WTC11 (cell line): Measurements from ENCODE around the gene AP1S1. TPM values are rescaled to one million over a fixed set of nuclear protein-coding genes. Genes with fewer than 3 reads are reported as not detected.
"Not testable (repeated sequence)": the region's sequence is repeated elsewhere in the genome, so short reads cannot be mapped to it uniquely, and the experiment has no call there.

Source experiments
- ATAC-seq: fragments of 200-7000 bp; cut with Tn5 transposase; 2 replicates; pipeline ENCODE4 v1.10.0; 2021; ENCODE audit warnings: mild to moderate bottlenecking, moderate library complexity
- CTCF ChIA-PET: fragments of 300-600 bp; sonication (Branson Sonifier 250); formaldehyde crosslinking; loops from one replicate; lab custom pipeline; 2021; ENCODE audit warnings: antibody characterized with exemption; lab: Charles Lee
- POLR2A ChIA-PET: fragments of 350-600 bp; sonication (Branson Sonifier 250); formaldehyde crosslinking; loops from one replicate; lab custom pipeline; 2021; ENCODE audit warnings: antibody characterized with exemption; lab: Charles Lee
- DNase-seq: peaks from one replicate; pipeline ENCODE4 v3.0.0; 2021; ENCODE audit warnings: low spot score
- H3K27ac Mint-ChIP-seq: 2 replicates; pipeline ENCODE4 v1.8.0; 2021; ENCODE audit warnings: mixed read lengths
- H3K27me3 Mint-ChIP-seq: 2 replicates; pipeline ENCODE4 v1.8.0; 2021; ENCODE audit warnings: low read depth, mild to moderate bottlenecking, moderate library complexity, mixed read lengths
- H3K36me3 Mint-ChIP-seq: 2 replicates; pipeline ENCODE4 v1.8.0; 2021; ENCODE audit warnings: mixed read lengths
- H3K4me1 Mint-ChIP-seq: 2 replicates; pipeline ENCODE4 v1.8.0; 2022; ENCODE audit warnings: mixed read lengths
- H3K4me3 Mint-ChIP-seq: 2 replicates; pipeline ENCODE4 v1.8.0; 2021; ENCODE audit warnings: mild to moderate bottlenecking, moderate library complexity, mixed read lengths
- H3K9me3 Mint-ChIP-seq: 2 replicates; pipeline ENCODE4 v1.8.0; 2021; ENCODE audit warnings: mixed read lengths
- AFF4 ChIP-seq: sonication (generic); formaldehyde crosslinking; IDR thresholded peaks from 2 replicates; pipeline ENCODE4 v1.8.1; 2023; ENCODE audit warnings: mild to moderate bottlenecking, missing genetic modification reagents, borderline replicate concordance
- ATF1 ChIP-seq: sonication (generic); formaldehyde crosslinking; IDR thresholded peaks from 2 replicates; pipeline ENCODE4 v1.8.1; 2023; ENCODE audit warnings: mild to moderate bottlenecking, moderate library complexity, missing genetic modification reagents
- CDX4 ChIP-seq: fragments of 250-450 bp; sonication (Bioruptor Pico); IDR thresholded peaks from 2 replicates; pipeline ENCODE4 v1.9.0; 2021; ENCODE audit warnings: moderate library complexity, mild to moderate bottlenecking, inconsistent platforms, borderline replicate concordance
- EMX1 ChIP-seq: fragments of 250-450 bp; sonication (Bioruptor Pico); IDR thresholded peaks from 2 replicates; pipeline ENCODE4 v1.8.0; 2021; ENCODE audit warnings: mild to moderate bottlenecking
- FOXP1 ChIP-seq: sonication (generic); formaldehyde crosslinking; IDR thresholded peaks from 2 replicates; pipeline ENCODE4 v1.8.0; 2022; ENCODE audit warnings: missing genetic modification reagents, mild to moderate bottlenecking, moderate library complexity, borderline replicate concordance
- IRF1 ChIP-seq: sonication (generic); formaldehyde crosslinking; IDR thresholded peaks from 2 replicates; pipeline ENCODE4 v1.8.0; 2023; ENCODE audit warnings: missing genetic modification reagents
- MXD4 ChIP-seq: fragments of 250-450 bp; sonication (Bioruptor Pico); IDR thresholded peaks from 2 replicates; pipeline ENCODE4 v1.8.0; 2021; ENCODE audit warnings: mild to moderate bottlenecking, moderate library complexity, borderline replicate concordance
- NFE2L1 ChIP-seq: sonication (generic); formaldehyde crosslinking; IDR thresholded peaks from 2 replicates; pipeline ENCODE4 v1.8.1; 2023; ENCODE audit warnings: missing genetic modification reagents
- SP1 ChIP-seq: sonication (generic); formaldehyde crosslinking; conservative IDR thresholded peaks from 2 replicates; pipeline ENCODE4 v1.8.1; 2022; ENCODE audit warnings: missing genetic modification reagents
- TEAD1 ChIP-seq: sonication (generic); formaldehyde crosslinking; IDR thresholded peaks from 2 replicates; pipeline ENCODE4 v1.8.0; 2022; ENCODE audit warnings: mild to moderate bottlenecking, missing genetic modification reagents
- TP53 ChIP-seq: sonication (generic); formaldehyde crosslinking; IDR thresholded peaks from 2 replicates; pipeline ENCODE4 v1.8.1; 2023; ENCODE audit warnings: mild to moderate bottlenecking, missing genetic modification reagents
- ZNF121 ChIP-seq: sonication (generic); formaldehyde crosslinking; IDR thresholded peaks from 2 replicates; pipeline ENCODE4 v1.8.0; 2023; ENCODE audit warnings: missing genetic modification reagents
- ZNF423 ChIP-seq: fragments of 250-450 bp; sonication (Bioruptor Pico); IDR thresholded peaks from 2 replicates; pipeline ENCODE4 v2.1.2; 2022; ENCODE audit warnings: mild to moderate bottlenecking, moderate library complexity
- ZSCAN18 ChIP-seq: fragments of 250-450 bp; sonication (Bioruptor Pico); IDR thresholded peaks from 2 replicates; pipeline ENCODE4 v2.1.2; 2022; ENCODE audit warnings: mild to moderate bottlenecking, moderate library complexity
- total RNA-seq: library from RNA; stranded (reverse); gene quantifications from 3 replicates; pipeline ENCODE4 v1.2.3, GENCODE V29; 2021
- TF ChIP-seq, protein P1 (sequence below): sonication (generic); formaldehyde crosslinking; IDR thresholded peaks from 2 replicates; pipeline ENCODE4 v1.8.1; 2023; ENCODE audit warnings: mild to moderate bottlenecking, moderate library complexity, missing genetic modification reagents
- TF ChIP-seq, protein P2 (sequence below): sonication (generic); formaldehyde crosslinking; IDR thresholded peaks from 2 replicates; pipeline ENCODE4 v1.8.1; 2022; ENCODE audit warnings: mild to moderate bottlenecking, missing genetic modification reagents, moderate library complexity, borderline replicate concordance
- TF ChIP-seq, protein P3 (sequence below): sonication (generic); formaldehyde crosslinking; IDR thresholded peaks from 2 replicates; pipeline ENCODE4 v1.8.1; 2022; ENCODE audit warnings: missing genetic modification reagents, borderline replicate concordance

Gene AP1S1
- total RNA-seq, 1 experiment from 2014 or later, result 60.7 TPM

DNA sequence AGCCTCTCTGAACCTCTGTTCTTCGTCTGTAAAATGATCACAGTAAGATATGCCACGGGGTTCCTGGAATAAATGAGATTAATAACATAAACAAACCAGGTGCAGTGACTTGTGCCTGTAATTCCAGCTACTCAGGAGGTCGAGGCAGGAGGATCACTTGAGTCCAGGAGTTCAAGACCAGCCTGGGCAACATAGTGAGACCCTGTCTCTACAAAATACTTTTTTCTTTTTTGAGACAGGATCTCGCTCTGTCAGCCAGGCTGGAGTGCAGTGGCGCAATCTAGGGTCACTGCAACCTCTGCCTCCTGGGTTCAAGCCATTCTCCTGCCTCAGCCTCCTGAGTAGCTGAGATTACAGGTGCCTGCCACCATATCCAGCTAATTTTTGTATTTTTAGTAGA, 49.0 kb upstream of the AP1S1 start:
- H3K36me3 Mint-ChIP-seq, H3K9me3 Mint-ChIP-seq, ATAC-seq, H3K4me3 Mint-ChIP-seq, H3K27me3 Mint-ChIP-seq, DNase-seq, H3K27ac Mint-ChIP-seq: not testable (repeated sequence)
- ChIA-PET CTCF (interaction anchor here (0.6 to 2.1 kb wide), 3 partner anchors 39 to 204 kb away, joined by 3 to 6 read pairs (median 3); no protein-coding TSS in a partner anchor), POLR2A (interaction anchor here (0.6 to 1.2 kb wide), 2 partner anchors 8 to 39 kb away, joined by 3 read pairs; no protein-coding TSS in a partner anchor)
- peaks cover 23% of the 10 kb centered on the region for H3K4me1 Mint-ChIP-seq
- TF ChIP-seq ZNF121 (CRISPR knock-in tag), result peak; percentile 69

DNA sequence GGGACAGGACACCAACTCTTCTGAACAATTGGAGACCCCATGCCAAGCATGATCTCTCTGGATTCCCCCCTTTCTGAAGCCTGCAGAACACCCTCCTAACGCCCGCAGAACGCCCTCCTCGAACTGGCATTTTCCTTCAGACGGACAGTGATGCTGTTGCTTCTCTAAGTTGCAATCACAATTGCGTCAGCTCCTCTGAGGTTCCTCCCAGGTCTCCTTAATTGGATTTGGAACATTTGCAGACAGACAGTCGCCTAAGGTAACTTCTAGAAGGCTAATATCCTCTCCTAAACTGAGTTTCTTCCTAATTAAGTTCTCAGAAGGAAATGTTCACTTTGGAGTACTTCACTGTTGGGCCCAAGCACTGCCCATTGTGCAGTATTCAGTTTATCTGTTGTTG, 47.9 kb upstream of the AP1S1 start:
- no peaks in the 10 kb centered on the region; the same call in 1 of the 2 replicates for H3K27me3 Mint-ChIP-seq
- no peak overlapping the region for H3K4me3 Mint-ChIP-seq
- TF ChIP-seq SP1 (CRISPR knock-in tag) (no peak), FOXP1 (CRISPR knock-in tag) (no peak), MXD4 (CRISPR knock-in tag) (no peak), TP53 (CRISPR knock-in tag) (no peak), EMX1 (no peak), AFF4 (no peak), CDX4 (CRISPR knock-in tag) (no peak), ZNF423 (CRISPR knock-in tag) (no peak), NFE2L1 (no peak), ATF1 (no peak), IRF1 (CRISPR knock-in tag) (no peak), ZSCAN18 (CRISPR knock-in tag) (no peak), TEAD1 (no peak)
- TF ChIP-seq, protein P1, sequence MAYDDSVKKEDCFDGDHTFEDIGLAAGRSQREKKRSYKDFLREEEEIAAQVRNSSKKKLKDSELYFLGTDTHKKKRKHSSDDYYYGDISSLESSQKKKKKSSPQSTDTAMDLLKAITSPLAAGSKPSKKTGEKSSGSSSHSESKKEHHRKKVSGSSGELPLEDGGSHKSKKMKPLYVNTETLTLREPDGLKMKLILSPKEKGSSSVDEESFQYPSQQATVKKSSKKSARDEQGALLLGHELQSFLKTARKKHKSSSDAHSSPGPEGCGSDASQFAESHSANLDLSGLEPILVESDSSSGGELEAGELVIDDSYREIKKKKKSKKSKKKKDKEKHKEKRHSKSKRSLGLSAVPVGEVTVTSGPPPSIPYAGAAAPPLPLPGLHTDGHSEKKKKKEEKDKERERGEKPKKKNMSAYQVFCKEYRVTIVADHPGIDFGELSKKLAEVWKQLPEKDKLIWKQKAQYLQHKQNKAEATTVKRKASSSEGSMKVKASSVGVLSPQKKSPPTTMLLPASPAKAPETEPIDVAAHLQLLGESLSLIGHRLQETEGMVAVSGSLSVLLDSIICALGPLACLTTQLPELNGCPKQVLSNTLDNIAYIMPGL (CRISPR knock-in tag), result no peak
- TF ChIP-seq, protein P2, sequence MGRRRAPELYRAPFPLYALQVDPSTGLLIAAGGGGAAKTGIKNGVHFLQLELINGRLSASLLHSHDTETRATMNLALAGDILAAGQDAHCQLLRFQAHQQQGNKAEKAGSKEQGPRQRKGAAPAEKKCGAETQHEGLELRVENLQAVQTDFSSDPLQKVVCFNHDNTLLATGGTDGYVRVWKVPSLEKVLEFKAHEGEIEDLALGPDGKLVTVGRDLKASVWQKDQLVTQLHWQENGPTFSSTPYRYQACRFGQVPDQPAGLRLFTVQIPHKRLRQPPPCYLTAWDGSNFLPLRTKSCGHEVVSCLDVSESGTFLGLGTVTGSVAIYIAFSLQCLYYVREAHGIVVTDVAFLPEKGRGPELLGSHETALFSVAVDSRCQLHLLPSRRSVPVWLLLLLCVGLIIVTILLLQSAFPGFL, result no peak
- TF ChIP-seq, protein P3, sequence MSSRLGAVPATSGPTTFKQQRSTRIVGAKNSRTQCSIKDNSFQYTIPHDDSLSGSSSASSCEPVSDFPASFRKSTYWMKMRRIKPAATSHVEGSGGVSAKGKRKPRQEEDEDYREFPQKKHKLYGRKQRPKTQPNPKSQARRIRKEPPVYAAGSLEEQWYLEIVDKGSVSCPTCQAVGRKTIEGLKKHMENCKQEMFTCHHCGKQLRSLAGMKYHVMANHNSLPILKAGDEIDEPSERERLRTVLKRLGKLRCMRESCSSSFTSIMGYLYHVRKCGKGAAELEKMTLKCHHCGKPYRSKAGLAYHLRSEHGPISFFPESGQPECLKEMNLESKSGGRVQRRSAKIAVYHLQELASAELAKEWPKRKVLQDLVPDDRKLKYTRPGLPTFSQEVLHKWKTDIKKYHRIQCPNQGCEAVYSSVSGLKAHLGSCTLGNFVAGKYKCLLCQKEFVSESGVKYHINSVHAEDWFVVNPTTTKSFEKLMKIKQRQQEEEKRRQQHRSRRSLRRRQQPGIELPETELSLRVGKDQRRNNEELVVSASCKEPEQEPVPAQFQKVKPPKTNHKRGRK (CRISPR knock-in tag), result no peak
- H3K4me1 Mint-ChIP-seq, result peaks cover 11% of the 10 kb centered on the region
- no peak for DNase-seq
- no peak for ATAC-seq
- CTCF ChIA-PET, result no interaction called here
- H3K27ac Mint-ChIP-seq, result no peak overlapping the region
- H3K36me3 Mint-ChIP-seq, result no peaks in the 10 kb centered on the region
- no peaks in the 10 kb centered on the region for H3K9me3 Mint-ChIP-seq
- POLR2A ChIA-PET, result no interaction called here
